Measurements from ENCODE around the gene GPRC5C.

GPRC5C gene

DNA sequence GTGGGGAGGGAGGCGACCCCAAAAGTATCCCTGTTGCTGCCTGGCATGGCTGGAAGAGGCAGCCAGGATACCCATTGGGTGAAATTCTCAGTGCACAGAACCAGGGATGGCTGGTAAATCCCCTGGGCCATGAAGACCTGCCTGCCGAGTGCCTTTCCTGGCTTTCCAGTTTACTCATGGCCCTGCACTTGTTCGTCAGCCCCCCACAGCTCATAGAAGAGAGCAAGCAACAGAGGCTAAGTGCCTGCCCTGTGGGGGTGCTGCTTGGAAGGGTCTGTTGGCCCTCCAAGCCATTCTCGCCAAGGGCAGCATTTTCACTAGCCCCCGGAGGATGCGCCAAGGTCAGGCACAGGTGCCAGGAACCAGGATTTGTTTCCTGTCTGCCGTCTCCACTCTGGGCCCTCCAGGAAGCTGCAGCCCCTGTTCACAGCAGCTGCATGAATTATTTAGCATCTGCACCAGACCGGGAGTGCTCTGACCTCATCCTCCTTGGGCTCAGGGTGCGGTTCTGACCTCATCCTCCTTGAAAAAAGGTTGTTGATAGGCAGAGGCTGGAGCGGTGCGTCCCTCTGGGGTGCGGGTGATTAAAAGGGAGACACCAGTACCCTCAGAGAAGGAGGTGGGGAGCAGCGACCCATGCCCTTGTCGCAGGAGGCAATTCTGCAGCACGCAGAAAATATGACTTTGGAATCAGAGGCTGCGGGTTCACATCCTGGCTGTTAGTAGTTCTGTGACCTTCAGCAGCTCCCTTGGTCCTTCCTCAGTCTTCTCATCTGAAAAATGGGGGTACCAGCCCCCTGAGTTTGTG is 20.3 kb downstream of the GPRC5C start:
- DNase-seq (ENCODE audit: low read depth) = no peak

DNA sequence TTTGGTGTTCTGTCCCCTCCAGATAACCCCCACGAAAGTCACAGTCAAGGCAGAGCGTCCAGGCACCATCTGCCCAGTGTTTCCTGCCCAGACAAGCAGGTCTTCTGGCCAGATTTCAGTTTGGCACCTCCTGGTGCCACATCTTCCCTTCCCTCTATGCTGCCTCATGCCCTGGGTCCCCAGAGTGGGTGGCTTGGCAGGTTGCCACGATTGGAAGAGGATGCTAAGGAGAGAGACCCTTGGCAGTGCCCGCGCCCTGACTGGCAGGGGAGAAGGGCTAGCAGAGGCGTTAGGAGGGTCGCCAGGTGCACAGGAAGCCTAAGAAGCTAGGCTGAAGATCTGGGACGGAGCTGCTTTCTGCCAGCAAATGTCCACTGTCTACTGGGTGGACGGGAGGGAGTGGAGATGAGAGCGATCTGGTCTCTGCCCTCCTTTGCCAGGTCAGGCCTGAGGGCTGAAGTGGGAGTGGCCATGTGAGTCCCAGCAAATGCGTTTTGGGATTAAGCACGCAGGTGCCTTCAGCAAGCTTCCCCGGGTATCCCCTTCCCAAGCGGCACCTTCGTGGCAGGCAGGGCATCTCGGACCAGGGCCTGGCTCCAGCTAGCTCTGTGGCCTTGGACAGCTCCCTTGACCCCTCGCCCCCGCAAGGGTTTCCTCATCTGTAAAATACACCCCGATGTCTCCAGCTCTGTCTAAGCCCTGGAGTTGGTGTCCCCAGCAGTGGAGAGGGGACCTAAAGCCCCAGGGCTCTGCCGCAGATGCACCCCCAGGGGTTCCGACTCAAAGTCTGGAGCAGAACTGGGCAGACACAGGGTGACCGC is 21.2 kb downstream of the GPRC5C start:
- no peak for DNase-seq (ENCODE audit: low read depth)

DNA sequence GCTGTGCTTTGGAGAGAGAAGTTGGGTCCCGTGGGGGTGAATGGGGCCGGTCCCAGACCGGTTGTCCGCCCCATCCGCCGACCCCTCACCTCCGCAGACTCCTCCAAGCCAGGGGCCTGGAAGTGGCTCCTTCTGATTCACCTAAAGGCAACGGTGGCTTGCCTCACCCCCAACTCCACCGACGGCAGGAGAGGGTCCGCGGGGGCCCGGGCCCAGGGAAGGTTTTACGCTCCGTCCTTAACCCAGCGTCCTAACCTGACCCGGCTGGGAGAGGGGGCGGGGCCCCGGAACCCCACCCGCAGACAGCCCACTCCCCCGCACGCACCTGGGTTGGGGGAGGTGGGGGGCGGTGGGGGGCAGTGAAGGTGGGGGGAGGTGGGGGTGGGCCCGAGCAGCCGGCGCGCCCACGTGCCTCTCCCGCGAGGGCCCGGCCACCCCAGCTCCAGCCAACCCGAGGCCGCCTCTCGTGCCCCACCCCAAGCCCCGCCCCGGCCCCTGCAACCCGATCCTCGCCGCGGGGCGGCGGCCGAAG is 21.8 kb downstream of the GPRC5C start:
- DNase-seq (ENCODE audit: low read depth) = peak; percentile 45

DNA sequence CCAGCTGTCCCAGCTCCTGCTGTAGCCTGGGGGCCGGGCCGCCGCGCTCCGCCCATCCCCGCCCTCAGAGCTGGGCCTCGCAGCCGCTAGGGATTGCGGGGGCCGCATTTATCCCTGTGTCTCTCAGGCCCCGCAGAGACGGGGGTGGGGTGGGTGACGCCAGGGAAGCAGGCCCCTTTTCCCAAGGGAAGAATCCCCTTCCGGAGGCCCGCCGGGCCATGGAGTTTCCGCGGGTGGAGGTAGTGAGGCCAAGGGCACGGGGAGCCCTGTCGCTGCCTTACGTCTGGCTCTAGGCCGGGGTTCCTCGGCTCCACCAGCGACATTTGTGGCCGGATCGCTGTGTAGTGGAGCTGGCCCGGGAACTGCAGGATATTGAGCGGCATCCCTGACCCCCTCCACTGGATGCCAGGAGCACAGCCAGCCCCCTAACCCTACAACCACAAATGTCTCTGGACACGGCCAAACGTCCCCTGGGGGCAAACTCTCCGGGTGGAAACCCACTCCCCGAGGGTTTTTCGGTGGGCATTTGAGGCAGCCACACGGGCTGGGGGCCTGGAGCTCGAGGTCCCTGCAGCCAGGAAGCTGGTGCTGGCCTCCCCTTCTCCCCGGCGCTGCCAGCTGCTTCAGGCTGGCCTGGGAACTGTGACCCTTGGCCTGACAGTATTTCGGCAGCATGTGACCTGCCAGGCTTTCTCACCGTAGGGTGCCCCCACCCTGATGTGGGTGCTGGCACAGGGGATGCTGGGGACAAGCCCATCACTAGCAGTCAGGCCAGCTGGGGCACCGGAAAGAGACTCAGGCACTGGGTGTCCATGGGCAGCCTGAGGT is 22.5 kb downstream of the GPRC5C start:
- DNase-seq (ENCODE audit: low read depth) = no peak

DNA sequence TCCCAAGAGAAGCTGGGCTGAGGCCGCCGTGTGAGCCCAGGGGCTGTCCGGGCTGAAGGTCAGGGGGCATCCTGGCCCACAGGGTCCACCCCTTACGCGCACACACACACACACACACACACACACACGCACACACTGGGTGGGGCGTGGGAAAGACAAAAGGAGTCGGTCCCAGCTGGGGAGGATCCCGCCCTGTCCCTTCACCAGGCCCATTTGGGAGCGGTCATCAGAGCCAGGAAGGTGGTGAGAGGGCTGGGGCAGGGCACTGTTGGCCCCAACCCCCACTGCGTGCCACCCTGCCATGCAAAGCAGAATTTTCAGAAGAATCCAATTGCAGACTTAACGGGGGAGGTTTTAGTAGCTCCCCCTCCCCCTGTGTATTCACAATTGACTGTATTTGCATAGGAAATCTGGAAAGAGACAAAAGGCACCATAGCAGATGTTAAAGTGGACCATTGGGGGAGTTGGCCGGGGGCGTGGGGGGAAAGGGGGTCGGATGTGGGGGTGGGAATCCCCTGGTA is 23.2 kb downstream of the GPRC5C start:
- no peak for DNase-seq (ENCODE audit: low read depth)

DNA sequence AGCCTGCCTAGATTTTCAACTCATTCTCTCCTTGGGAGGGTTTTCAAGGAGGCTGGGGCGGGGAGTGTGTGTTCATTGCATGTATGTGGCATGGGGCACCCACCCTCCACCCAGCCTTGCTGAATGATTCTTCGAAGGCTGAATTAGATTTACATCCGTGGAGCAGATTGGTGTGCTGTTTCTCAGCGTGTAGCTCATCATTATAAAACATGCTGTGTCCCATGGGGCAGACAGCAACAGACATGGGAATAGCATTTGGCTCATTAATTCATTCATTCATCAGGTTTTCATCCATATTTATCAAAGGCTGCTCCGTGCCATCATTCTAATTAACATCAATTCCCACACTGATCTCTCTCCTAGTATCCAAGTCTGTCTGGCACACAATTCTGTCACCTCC is 23.9 kb downstream of the GPRC5C start:
- DNase-seq (ENCODE audit: low read depth) = no peak

DNA sequence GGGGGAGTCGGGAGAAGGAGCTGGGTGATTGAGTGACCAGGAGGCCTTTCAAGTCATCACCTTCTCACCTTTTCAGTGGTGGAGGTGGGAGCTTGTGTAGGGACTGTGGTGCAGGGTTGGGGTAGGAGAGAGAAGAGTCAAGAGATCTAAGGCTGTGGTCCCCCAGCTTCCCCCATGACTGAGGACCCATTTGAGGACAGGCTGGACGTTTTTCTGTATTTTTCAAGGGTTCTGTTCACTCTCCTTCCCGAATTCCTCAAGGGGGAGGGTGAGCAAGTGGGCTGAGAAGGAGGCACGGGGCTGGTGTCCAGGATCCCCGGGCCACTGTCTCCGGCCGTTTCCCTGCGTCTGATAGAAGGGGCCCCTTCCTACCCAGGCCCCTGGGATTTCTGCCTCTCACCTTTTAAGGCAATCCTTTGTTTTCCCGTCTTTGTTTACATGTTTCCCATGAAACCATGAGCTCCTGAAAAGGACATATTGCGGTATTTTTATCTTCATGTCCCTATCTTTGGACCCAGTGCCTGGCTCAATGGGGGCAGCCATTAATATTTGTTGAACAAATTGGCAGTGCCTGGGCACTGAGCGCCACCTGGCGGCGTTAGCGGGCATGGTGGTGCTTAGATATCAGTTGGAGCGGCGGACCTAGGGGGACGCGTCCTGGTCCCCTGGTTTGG is 25.4 kb downstream of the GPRC5C start:
- DNase-seq (ENCODE audit: low read depth) = peak; percentile 56

DNA sequence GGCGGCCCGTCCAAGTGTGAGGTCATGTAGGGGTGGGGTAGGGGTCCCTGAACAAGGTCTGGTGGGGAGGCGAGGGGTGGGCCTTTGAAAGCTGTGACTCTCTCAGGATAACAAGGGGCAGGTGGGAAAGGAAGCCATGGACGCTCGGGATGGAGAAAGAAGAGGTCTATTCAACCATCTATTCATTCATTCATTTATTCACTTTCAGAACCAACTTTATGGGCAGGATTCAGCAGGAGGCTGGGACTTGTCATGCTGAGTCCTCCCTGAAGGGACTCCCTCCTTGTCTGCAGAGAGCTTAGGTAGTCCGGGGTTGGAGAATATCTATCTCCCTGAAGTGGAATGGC is 25.9 kb downstream of the GPRC5C start:
- no peak for DNase-seq (ENCODE audit: low read depth)

DNA sequence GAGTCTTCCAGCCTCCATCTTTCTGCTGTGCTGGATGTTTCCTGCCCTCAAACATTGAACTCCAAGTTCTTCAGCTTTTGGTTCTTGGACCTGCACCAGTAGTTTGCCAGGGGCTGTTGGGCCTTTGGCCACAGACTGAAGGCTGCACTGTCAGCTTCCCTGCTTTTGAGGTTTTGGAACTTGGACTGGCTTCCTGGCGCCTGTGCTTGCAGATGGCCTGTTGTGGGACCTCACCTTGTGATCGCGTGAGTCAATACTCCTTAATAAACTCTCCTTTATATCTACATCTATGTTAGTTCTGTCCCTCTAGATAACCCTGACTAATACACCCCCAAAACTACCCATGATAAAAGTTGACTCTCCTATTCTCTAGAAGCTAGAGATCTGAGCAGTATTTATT is 26.9 kb downstream of the GPRC5C start:
- DNase-seq (ENCODE audit: low read depth) = no peak

DNA sequence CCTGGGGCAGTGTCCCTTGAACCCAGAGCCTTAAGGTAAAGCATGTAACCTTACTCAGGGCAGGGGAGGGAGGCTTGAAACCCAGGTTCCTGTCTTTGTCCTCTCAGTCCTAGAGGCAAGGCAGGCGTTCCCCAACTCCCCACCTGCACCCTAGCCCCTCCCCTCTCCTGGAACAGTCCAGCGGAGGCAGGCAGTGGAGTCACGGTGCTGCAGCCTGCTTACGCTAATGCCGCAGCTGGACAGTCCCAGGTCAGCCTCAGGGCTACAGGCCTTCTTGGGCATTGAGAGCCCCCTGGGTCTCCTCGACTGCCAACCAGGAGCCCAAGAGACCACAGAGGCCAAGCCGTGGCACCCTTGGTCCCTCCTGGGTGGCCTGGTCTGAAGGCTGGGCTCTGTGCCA is 27.7 kb downstream of the GPRC5C start:
- DNase-seq (ENCODE audit: low read depth) = no peak

DNA sequence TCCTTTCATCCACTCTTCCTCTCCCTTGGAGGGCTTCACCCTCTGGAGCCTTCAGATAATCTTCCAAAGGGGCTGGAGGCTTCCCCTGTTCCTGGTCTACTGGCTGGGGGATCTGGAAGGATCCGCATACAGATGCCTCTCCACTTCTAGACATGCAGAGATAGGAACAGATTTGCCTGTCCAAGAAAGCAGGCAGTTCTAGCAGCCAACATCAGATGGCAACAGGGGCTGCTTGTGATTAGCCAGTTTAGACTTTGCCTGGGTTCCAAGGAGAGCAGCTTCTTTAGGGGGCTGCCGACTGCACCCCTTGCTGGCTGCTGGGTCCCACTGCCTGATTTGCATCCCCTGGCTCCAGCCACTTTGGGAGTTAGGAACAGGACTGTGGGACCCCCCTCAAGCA is 28.4 kb downstream of the GPRC5C start:
- DNase-seq (ENCODE audit: low read depth) = no peak

DNA sequence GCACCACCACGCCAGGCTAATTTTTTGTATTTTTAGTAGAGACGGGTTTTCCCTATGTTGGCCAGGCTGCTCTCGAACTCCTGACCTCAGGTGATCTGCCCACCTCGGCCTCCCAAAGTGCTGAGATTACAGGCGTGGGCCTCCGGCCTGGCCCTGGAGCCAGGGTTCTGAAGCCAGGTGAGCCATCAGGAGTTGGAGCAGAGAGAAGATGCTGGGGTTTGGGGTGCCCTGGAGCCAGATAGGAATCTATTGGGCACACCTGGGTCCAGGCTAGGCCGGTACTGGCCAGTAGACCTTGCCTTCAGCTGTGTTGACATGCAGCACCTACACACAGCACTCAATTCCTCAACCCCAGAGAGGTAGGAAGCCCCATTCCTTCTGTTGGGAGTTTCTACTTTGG is 29.1 kb downstream of the GPRC5C start:
- no peak for DNase-seq (ENCODE audit: low read depth)

DNA sequence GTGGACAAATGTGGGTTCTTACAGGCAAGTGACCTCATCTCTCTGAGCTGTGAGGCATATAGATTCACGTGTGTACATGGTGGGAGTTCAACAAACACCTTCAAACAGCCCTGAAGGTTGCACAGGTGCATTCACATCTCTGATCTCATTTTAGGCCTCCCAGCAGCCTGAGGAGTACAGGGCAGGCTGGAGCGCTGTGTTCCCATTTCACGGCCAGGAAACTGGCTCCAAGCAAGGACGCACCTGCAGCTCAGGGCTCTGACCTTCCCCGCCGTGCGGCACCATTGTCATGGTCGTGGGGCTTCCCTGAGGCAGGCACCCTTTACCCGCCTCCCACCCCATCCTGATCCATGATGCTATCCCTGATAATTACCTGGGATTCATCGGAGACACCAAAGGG is 29.7 kb downstream of the GPRC5C start:
- no peak for DNase-seq (ENCODE audit: low read depth)

DNA sequence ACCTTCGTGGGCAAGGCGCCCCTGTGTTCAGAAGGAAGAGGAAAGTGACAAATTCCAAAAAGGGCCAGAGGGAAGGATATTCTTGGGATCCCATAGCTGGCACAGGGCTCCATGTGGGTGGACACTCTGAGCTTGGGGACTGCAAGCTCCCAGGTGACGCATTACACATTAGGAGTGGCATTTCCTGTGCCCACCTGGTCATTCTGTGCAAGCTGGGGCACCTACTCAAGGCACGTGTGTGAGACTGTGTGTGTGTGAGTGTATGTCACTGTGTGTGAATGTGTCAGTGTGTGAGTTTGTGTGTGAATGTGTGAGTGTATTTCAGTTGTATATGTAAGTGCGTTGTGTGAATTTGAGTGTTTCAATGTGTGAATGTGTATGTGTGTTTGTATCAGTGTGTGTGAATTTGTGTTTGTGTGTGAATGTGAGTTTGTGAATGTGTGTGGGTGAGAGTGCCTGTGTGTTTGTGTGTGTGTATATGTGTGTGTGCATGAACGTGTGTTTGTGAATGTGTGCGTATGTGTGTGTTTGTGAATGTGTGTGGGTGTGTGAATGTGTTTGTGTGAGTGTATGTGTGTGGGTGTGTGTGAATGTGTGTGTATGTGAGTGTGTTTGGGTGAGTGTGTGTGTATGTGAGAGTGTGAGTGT is 33.0 kb downstream of the GPRC5C start:
- no peak for DNase-seq (ENCODE audit: low read depth)

DNA sequence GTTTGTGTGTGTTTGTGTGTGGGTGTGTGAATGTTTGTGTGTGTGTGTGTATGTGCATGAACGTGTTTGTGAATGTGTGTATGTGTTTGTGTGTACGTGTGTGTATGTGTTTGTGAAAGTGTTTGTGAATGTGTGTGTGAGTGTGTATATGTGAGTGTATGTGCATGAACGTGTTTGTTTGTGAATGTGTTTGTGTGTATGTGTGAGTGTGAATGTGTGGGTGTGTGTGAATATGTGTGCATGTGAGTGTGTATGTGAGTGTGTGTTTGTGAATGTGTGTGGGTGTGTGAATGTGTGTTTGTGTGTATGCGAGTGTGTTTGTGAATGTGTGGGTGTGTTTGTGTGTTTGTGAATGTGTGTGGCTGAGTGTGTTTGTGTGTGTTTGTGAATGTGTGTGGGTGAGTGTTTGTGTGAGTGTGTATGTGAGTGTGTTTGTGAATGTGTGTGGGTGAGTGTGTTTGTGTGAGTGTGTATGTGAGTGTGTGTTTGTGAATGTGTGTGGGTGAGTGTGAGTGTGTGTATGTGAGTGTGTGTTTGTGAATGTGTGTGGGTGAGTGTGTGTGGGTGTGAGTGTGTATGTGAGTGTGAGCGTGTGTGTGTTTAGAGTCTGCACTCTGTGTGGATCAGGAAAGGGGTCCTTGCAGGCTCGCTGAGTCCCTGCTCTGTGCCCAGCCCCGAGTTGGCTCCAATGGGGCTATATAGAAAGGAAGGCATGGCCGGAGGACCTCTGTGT is 33.7 kb downstream of the GPRC5C start:
- no peak for DNase-seq (ENCODE audit: low read depth)

DNA sequence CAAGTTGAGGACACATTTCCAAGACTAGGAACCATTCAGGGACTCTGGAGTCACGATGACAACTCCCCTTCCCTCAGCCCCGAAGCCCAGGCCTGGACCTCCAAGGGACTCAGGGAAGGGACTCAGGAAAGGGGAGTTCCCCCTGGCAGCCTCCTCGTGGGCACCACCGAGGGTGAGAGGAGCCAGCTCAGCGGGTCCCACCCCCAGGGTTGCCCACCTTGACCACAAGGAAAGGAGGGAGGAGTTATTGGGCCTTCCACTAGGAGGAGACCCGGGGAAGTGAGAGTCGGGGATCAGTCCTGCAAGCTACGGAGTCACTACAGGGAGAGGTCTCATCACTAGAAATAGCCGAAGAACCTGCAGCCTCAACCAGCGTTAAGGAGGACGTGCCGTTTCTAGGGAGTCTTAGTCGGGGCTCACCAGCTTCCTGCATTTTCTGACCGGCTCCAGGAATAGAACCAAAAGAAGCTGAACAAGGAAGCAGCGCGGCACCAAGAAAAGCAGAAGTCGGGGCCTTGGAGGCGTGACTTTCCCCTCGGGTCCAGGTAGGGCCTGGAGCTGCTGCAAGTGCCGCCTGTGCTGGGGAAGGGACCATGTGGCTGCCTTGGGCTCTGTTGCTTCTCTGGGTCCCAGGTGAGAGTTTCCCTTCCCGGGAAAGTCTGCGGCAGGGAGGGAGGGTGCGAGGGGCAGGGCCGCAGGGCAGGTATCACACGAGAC is 34.4 kb downstream of the GPRC5C start, which contains the start of gene CD300A:
TSS of gene CD300A (plus strand) at position 524 of the 717 bp plus-strand sequence. CDS start at position 594, 70 bp downstream.
- DNase-seq (ENCODE audit: low read depth) = no peak

DNA sequence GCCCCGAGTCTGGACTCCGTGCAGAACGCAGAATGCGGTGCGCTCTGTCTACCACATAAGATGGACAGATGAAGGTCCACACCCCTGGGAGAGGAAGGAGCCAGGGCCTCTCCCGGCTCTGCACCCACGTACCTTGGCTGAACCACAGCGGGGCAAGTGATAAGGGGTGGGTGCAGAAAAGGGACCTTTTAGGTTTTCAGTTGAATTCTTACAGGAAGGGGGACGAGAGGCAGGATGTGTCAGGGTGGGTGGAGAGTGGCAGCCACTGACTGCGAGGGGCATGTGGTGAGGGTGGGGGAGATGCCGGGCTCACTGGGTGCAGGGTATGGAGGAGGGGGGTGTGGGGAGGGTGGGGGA is 34.9 kb downstream of the GPRC5C start:
- DNase-seq (ENCODE audit: low read depth) = no peak

DNA sequence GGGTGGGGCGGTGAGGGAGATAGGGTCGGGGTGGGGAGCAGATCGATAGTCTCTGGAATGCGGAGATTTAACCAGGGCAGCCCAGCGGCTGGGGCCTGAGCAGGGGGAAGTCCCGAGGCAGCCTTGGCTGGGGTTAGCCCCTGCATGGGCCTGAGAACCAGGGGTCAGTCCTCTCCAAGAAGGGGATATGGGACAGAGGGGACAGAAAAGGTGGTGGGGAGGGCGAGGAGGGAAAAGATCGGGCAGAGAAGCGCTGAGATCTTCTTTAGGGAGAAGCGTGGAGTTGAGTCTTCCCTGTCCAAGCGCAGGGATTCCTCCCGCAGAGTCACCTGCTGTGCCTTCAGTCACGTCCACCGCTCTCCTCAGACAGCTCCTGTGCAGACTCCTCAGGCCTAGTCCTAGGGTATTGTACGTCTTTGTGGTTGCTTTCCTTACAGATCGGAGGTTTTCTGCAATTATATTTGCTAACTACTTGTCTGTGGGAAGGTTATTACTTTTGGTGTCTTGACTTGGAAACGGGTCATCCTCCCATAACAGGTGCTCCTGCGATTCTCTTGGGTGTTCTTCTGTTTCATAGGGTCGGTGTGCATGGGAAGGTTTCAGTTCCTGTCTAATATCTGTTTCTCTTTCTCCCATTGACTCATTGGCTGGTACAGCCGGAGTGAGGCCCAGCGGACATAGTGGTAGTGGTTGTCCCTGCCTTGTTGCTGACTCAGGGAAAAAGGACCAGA is 35.5 kb downstream of the GPRC5C start:
- DNase-seq (ENCODE audit: low read depth) = no peak

DNA sequence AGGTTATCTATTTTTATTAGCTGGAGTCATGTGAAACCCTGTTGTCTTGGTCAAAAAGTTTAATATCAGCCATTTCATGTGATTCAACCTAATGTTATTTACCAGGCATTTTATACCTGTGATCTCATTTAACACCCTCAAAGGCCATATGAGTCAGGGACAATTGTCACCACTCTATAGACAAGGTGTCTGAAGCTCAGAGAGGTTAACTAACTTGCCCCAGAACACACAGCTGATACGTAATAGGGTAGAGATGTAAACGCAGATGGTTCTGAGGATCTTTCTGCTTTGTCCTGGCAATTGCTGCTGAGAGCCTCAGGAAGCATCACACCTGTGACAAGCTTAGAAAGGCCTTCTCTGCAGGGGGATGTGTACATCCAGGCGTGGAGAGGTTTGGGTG is 39.5 kb downstream of the GPRC5C start:
- DNase-seq (ENCODE audit: low read depth) = no peak
